Fibroblast of pulmonary artery (primary cell): ENCODE results near the gene CDC25B.
"Not testable (repeated sequence)": the region's sequence is repeated elsewhere in the genome, so short reads cannot be mapped to it uniquely, and the experiment has no call there.

ENCODE experiments used
- DNase-seq: peaks from one replicate; pipeline ENCODE4 v3.0.0-alpha.2; 2010; ENCODE audit warnings: low read depth
- H3K4me3 ChIP-seq: replicated peaks from 2 replicates; pipeline ENCODE4 v1.5.1; 2011; ENCODE audit warnings: low read depth, mild to moderate bottlenecking, control low read depth, low read length, moderate library complexity
- CTCF ChIP-seq: IDR thresholded peaks from 2 replicates; pipeline ENCODE4 v1.5.1; 2011; ENCODE audit warnings: mild to moderate bottlenecking, control low read depth, low read length, inconsistent platforms; ENCODE audit errors: missing control alignments

Gene CDC25B

GRCh38 chr20:3828798-3829197 is 32.7 kb downstream of the CDC25B start:
- TF ChIP-seq CTCF, result no peak
- H3K4me3 ChIP-seq, result no peak overlapping the region
- no peak for DNase-seq

DNA sequence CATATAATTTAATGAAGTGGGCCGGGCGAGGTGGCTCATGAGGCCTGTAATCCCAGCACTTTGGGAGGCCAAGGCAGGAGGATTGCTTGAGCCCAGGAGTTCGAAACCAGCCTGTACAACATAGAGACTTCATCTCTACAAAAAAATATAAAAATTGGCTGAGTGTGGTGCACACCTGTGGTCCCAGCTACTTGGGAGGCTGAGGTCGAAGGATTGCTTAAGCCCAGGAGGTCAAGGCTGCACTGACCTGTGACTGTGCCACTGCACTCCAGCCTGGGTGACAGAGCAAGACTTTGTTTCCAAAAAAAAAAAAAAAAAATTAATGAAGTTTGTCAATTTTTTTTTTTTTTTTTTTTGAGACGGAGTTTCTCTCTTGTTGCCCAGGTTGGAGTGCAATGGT is 33.8 kb downstream of the CDC25B start:
- DNase-seq, H3K4me3 ChIP-seq: not testable (repeated sequence)

- DNase-seq, result no peak
- no peak for TF ChIP-seq CTCF
- H3K4me3 ChIP-seq, result no peak overlapping the region
These were observed 40.0 kb downstream of the CDC25B start for GRCh38 chr20:3836132-3836531.

DNA sequence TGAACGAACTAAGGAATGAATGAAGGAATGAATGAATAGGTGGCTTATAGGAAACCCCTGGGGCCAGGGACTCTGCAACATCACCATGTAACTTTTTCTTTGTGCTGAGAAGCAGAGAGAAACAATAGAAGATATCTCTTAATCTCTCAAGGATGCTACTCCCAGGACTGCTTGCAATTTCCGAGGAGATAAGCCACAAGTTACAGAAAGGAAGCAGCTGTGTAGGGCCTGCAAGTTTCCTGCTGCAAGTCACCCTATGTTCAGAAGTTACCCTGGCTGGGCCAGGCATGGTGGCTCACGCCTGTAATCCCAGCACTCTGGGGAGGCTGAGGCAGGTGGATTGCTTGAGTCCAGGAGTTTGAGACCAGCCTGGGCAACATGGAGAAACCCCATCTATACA is 43.2 kb downstream of the CDC25B start:
- no peak overlapping the region for H3K4me3 ChIP-seq
- TF ChIP-seq CTCF, result no peak
- DNase-seq, result peak; percentile 69

DNA sequence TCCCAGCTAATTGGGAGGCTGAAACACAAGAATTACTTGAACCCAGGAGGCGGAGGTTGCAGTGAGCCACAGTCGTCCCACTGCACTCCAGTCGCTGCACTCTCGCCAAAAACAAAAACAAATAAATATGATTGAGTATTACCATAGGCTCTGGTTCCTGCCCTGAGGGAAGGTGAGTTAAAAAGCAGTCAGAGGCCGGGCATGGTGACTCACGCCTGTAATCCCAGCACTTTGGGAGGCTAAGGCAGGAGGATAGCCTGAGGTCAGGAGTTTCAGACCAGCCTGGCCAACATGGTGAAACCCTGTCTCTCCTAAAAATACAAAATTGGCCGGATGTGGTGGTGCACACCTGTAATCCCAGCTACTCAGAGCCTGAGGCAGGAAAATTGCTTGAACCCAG is 44.1 kb downstream of the CDC25B start:
- not testable (repeated sequence) for DNase-seq, H3K4me3 ChIP-seq

DNA sequence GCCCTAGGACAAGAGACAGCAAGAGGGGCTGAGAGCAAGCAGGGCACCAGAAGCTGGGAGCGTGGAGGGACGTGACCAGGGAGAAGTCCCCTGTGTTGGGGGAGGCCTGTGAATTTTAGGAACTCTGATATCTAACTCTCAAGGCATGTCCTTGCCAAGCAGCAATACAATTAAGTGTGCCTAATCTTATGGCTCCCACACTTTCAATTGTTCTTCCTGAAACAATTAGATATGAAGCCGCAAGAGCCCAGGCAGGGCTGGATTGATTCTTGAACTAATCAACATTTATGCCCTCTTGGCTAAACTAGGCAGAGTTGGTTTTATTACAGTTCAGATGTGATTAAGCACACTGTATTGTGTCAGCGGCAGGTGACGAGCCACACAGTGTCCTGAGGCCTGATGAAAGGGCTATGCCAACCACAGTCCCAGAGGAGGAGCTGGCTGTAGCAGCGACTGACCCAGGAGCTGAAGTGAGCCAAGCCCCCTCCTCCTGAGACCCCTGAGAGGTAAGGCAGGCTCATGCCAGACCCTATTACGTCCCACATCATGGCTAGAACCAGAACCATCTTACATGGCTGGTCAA is 46.3 kb downstream of the CDC25B start:
- no peak overlapping the region for H3K4me3 ChIP-seq
- no peak for DNase-seq
- TF ChIP-seq CTCF, result no peak

DNA sequence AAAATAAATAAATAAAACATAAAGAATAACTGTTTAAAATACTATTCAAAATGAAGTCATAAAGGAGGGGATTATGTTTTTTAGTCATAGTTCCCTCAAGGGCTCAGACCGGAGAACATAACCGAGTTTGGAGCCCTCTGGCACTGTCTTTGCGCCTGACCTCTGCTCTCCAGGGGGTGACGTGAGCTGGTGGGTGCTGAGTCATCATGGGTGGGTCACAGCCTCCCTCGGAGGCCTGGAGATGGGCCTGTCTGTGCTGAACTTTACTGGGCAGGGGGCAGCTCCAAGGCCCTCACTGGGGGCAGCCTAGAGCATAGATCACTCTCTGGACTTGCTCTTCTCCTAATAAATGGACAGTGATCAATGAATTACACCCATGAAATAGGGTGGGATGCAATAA is 47.4 kb downstream of the CDC25B start:
- no peak overlapping the region for H3K4me3 ChIP-seq
- peak; percentile 55 for DNase-seq
- TF ChIP-seq CTCF, result no peak

DNA sequence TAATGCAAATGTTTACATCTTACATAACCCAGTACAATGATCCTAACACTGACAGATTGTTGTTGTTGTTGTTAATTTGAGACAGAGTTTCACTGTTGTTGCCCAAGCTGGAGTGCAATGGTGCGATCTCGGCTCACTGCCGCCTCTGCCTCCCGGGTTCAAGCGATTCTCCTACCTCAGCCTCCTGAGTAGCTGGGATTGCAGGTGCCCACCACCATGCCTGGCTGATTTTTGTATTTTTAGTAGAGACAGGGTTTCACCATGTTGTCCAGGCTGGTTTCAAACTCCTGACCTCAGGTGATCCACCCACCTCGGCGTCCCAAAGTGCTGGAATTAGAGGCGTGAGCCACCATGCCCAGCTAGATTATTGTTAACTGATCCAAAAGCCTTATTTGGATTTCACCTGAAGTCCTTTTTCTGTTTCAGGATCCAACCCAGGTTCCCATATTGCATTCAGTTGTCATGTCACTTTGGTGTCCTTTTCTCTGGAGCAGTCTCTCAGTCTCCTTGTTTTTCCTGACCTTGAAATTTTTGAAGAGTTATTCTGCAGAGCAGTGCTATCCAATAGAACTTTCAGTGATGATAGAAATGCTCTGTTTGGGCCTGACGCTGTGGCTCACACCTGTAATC is 48.0 kb downstream of the CDC25B start:
- DNase-seq, H3K4me3 ChIP-seq: not testable (repeated sequence)
